SK-N-SH treated with all-trans-retinoic acid at 6 μM for 48 hours (cell line): Measurements from ENCODE around the gene TSC2.

Source experiments
- ATAC-seq: fragments of 200-7000 bp; cut with Tn5 transposase; 3 replicates; pipeline ENCODE4 v1.9.1; 2020; ENCODE audit warnings: mild to moderate bottlenecking, moderate library complexity
- ARNTL ChIP-seq: fragments of 450-650 bp; formaldehyde crosslinking; IDR thresholded peaks from 2 replicates; pipeline ENCODE4 v1.5.0; 2020; ENCODE audit warnings: low read depth, mild to moderate bottlenecking, moderate library complexity, borderline replicate concordance
- BACH2 ChIP-seq: fragments of 250-450 bp; sonication (Bioruptor Pico); IDR thresholded peaks from 2 replicates; pipeline ENCODE4 v1.9.0; 2021; ENCODE audit warnings: mild to moderate bottlenecking, borderline replicate concordance
- CSRNP3 ChIP-seq: fragments of 250-450 bp; sonication (Bioruptor Pico); IDR thresholded peaks from 2 replicates; pipeline ENCODE4 v1.5.1; 2021; ENCODE audit warnings: mild to moderate bottlenecking, moderate library complexity
- ESRRG ChIP-seq: fragments of 250-450 bp; sonication (Bioruptor Pico); IDR thresholded peaks from 2 replicates; pipeline ENCODE4 v1.6.1; 2021; ENCODE audit warnings: mild to moderate bottlenecking
- GLIS3 ChIP-seq: fragments of 250-450 bp; sonication (Bioruptor Pico); IDR thresholded peaks from 2 replicates; pipeline ENCODE4 v1.5.0; 2020; ENCODE audit warnings: mild to moderate bottlenecking, moderate library complexity
- ISL1 ChIP-seq: fragments of 250-450 bp; sonication (Bioruptor Pico); IDR thresholded peaks from 2 replicates; pipeline ENCODE4 v2.1.2; 2022; ENCODE audit warnings: mild to moderate bottlenecking, moderate library complexity
- OSR1 ChIP-seq: fragments of 250-450 bp; sonication (Bioruptor Pico); IDR thresholded peaks from 2 replicates; pipeline ENCODE4 v1.8.0; 2022; ENCODE audit warnings: moderate library complexity, mild to moderate bottlenecking, inconsistent platforms
- PATZ1 ChIP-seq: fragments of 250-450 bp; sonication (Bioruptor Pico); IDR thresholded peaks from 2 replicates; pipeline ENCODE4 v1.8.0; 2020; ENCODE audit warnings: mild to moderate bottlenecking, moderate library complexity, borderline replicate concordance
- POU6F1 ChIP-seq: fragments of 250-450 bp; sonication (Bioruptor Pico); IDR thresholded peaks from 2 replicates; pipeline ENCODE4 v1.8.0; 2021; ENCODE audit warnings: low read depth, mild to moderate bottlenecking, moderate library complexity, borderline replicate concordance
- PPARA ChIP-seq: fragments of 250-450 bp; sonication (Bioruptor Pico); IDR thresholded peaks from 2 replicates; pipeline ENCODE4 v1.5.0; 2020; ENCODE audit warnings: mild to moderate bottlenecking, borderline replicate concordance
- SNAI2 ChIP-seq: fragments of 250-450 bp; sonication (Bioruptor Pico); IDR thresholded peaks from 2 replicates; pipeline ENCODE4 v1.5.0; 2020; ENCODE audit warnings: mild to moderate bottlenecking, moderate library complexity
- TCF4 ChIP-seq: fragments of 250-450 bp; sonication (Bioruptor Pico); IDR thresholded peaks from 2 replicates; pipeline ENCODE4 v1.8.0; 2021; ENCODE audit warnings: mild to moderate bottlenecking, moderate library complexity, borderline replicate concordance
- TOX ChIP-seq: fragments of 250-450 bp; sonication (Bioruptor Pico); IDR thresholded peaks from 2 replicates; pipeline ENCODE4 v1.8.0; 2021; ENCODE audit warnings: mild to moderate bottlenecking, moderate library complexity, borderline replicate concordance
- TSHZ2 ChIP-seq: fragments of 250-450 bp; sonication (Bioruptor Pico); IDR thresholded peaks from 2 replicates; pipeline ENCODE4 v1.5.0; 2020; ENCODE audit warnings: mild to moderate bottlenecking, moderate library complexity
- ZC3H10 ChIP-seq: fragments of 250-450 bp; sonication (Bioruptor Pico); IDR thresholded peaks from 2 replicates; pipeline ENCODE4 v1.5.1; 2021; ENCODE audit warnings: mild to moderate bottlenecking, moderate library complexity
- ZFP3 ChIP-seq: fragments of 250-450 bp; sonication (Bioruptor Pico); IDR thresholded peaks from 2 replicates; pipeline ENCODE4 v1.5.0; 2020; ENCODE audit warnings: mild to moderate bottlenecking, moderate library complexity
- ZNF565 ChIP-seq: fragments of 450-650 bp; formaldehyde crosslinking; conservative IDR thresholded peaks from 2 replicates; pipeline ENCODE4 v1.5.0; 2020; ENCODE audit warnings: low read depth, mild to moderate bottlenecking, moderate library complexity
- ZNF70 ChIP-seq: fragments of 450-650 bp; formaldehyde crosslinking; IDR thresholded peaks from 2 replicates; pipeline ENCODE4 v1.5.0; 2020; ENCODE audit warnings: mild to moderate bottlenecking, moderate library complexity
- ZNF8 ChIP-seq: fragments of 450-650 bp; formaldehyde crosslinking; IDR thresholded peaks from 2 replicates; pipeline ENCODE4 v1.5.0; 2020; ENCODE audit warnings: mild to moderate bottlenecking, moderate library complexity

Gene TSC2

GRCh38 chr16:2083409-2083808 is 35.6 kb downstream of the TSC2 start (continued):
- no peak for TF ChIP-seq ESRRG (CRISPR knock-in tag)
- TF ChIP-seq ZNF70 (CRISPR knock-in tag), result no peak
- TF ChIP-seq BACH2 (CRISPR knock-in tag), result no peak
- TF ChIP-seq POU6F1 (CRISPR knock-in tag), result no peak
- no peak for TF ChIP-seq GLIS3 (CRISPR knock-in tag)
- TF ChIP-seq ZC3H10 (CRISPR knock-in tag), result no peak

- TF ChIP-seq PATZ1 (CRISPR knock-in tag), result no peak
- no peak for TF ChIP-seq ZNF565 (CRISPR knock-in tag)
- TF ChIP-seq ISL1 (CRISPR knock-in tag), result no peak
- no peak for TF ChIP-seq ESRRG (CRISPR knock-in tag)
- no peak for TF ChIP-seq BACH2 (CRISPR knock-in tag)
- ATAC-seq, result no peak
Observed at GRCh38 chr16:2083876-2084780, 36.3 kb downstream of the TSC2 start.

GRCh38 chr16:2084895-2085625 is 37.3 kb downstream of the TSC2 start:
- TF ChIP-seq ZC3H10 (CRISPR knock-in tag), result no peak
- TF ChIP-seq PPARA (CRISPR knock-in tag), result no peak
- no peak for TF ChIP-seq OSR1 (CRISPR knock-in tag)
- TF ChIP-seq GLIS3 (CRISPR knock-in tag), result no peak
- TF ChIP-seq TCF4, result no peak
- no peak for TF ChIP-seq TOX
- no peak for TF ChIP-seq BACH2 (CRISPR knock-in tag)
- no peak for TF ChIP-seq ESRRG (CRISPR knock-in tag)
- no peak for TF ChIP-seq PATZ1 (CRISPR knock-in tag)
- TF ChIP-seq ZFP3 (CRISPR knock-in tag), result no peak
- no peak for TF ChIP-seq ZNF70 (CRISPR knock-in tag)
- TF ChIP-seq ZNF8 (CRISPR knock-in tag), result no peak
- no peak for TF ChIP-seq CSRNP3 (CRISPR knock-in tag)
- no peak; the same call in 2 of the 3 replicates for ATAC-seq

GRCh38 chr16:2085669-2086068 is 37.9 kb downstream of the TSC2 start:
- peak; percentile 12 for ATAC-seq
- TF ChIP-seq ZNF8 (CRISPR knock-in tag) (no peak), ZNF70 (CRISPR knock-in tag) (no peak), SNAI2 (CRISPR knock-in tag) (no peak), CSRNP3 (CRISPR knock-in tag) (no peak), TSHZ2 (no peak), TOX (no peak), ISL1 (CRISPR knock-in tag) (no peak), PPARA (CRISPR knock-in tag) (no peak), OSR1 (CRISPR knock-in tag) (no peak), PATZ1 (CRISPR knock-in tag) (no peak), ARNTL (CRISPR knock-in tag) (no peak), ZC3H10 (CRISPR knock-in tag) (no peak)
